OCI-LY1 (cell line): ENCODE data around the gene GTF2B.

Source experiments
- CTCF ChIP-seq: fragments of 200-600 bp; sonication (generic), shearing (Covaris generic); IDR thresholded peaks from 2 replicates; pipeline ENCODE4 v1.5.1; 2017; ENCODE audit warnings: mild to moderate bottlenecking, antibody characterized with exemption, low read length, moderate library complexity, mixed read lengths
- EZH2 ChIP-seq: fragments of 200-600 bp; sonication (generic), shearing (Covaris generic); IDR thresholded peaks from 2 replicates; pipeline ENCODE4 v1.8.0; 2017; ENCODE audit warnings: borderline replicate concordance, mixed run types, mild to moderate bottlenecking, antibody characterized with exemption, low read length, moderate library complexity, mixed read lengths

GRCh38 chr1:88897070-88897730 lies 5.8 kb upstream of the GTF2B start:
- no peak for TF ChIP-seq CTCF
- no peak for TF ChIP-seq EZH2
